HG02588 (cell line): ENCODE data around the gene GTF2H3.

ENCODE experiments used
- ATAC-seq: cut with Tn5 transposase; IDR thresholded peaks from one replicate; pipeline ENCODE4 v1.9.1; 2021; ENCODE audit warnings: mild to moderate bottlenecking, moderate library complexity; ENCODE audit not compliant: unreplicated experiment

Gene GTF2H3

DNA sequence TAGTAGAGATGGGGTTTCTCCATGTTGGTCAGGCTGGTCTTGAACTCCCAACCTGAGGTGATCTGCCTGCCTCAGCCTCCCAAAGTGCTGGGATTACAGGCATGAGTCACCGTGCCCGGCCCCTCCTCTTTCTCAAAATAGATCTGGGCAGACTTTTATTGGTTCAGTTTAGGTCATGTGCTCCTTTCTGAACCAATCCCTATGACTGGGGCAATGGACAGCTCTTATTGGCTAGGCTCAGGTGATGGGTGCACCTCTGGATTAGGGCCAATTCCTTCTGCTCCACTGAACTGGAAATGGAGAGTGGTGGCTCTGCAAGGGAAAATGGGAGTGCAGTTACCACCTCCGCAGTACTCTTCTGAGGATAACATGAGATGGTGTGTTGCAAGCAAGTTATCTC is 72.3 kb downstream of the GTF2H3 start:
- no peak for ATAC-seq

DNA sequence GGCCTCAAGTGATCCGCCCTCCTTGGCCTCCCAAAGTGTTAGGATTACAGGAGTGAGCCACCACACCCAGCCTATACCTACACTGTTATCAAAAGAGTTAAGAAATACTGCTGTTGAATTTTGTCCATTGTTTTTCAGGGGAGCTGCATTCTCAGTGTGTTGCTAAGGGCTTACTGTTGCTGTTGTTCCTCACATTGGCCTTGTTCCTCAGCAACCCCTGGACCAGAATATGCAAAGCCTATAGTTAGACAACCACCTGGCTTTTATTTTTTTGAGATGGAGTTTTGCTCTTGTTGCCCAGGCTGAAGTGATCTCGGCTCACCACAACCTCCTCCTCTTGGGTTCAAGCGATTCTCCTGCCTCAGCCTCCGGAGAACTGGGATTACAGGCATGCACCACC is 73.8 kb downstream of the GTF2H3 start:
- no peak for ATAC-seq
